H1 (cell line): ENCODE measurements around the gene LMNTD1. TPM values are rescaled to one million over a fixed set of nuclear protein-coding genes. Genes with fewer than 3 reads are reported as not detected.
"Not testable (repeated sequence)": the region's sequence is repeated elsewhere in the genome, so short reads cannot be mapped to it uniquely, and the experiment has no call there.

Experiments
- CTCF ChIA-PET: fragments of 300-600 bp; sonication (Branson Sonifier 250); formaldehyde crosslinking; loops from one replicate; lab custom pipeline; 2021; ENCODE audit not compliant: partially characterized antibody; lab: Charles Lee
- POLR2A ChIA-PET: fragments of 300-600 bp; sonication (Branson Sonifier 250); formaldehyde crosslinking; loops from one replicate; lab custom pipeline; 2021; ENCODE audit warnings: inconsistent platforms; ENCODE audit not compliant: partially characterized antibody; lab: Charles Lee
- DNase-seq, 2 experiments: peaks; one replicate each; pipeline versions ENCODE4 v3.0.0 to v3.0.0-alpha.2; 2010 to 2022; ENCODE audit warnings: low spot score in 2 of 2, low read depth in 1 of 2, mixed read lengths in 1 of 2
- FAIRE-seq: peaks from 2 replicates; lab custom pipeline; 2011; peaks lifted over from hg19 to GRCh38; lab: Jason Lieb, UNC
- H2AFZ ChIP-seq: 2 replicates; pipeline ENCODE4 v1.8.1; 2012; ENCODE audit warnings: low read length, inconsistent platforms
- H2AK5ac ChIP-seq: 2 replicates; pipeline ENCODE4 v1.6.1; 2013; ENCODE audit warnings: low read depth, low read length
- H2BK120ac ChIP-seq: replicated peaks from 2 replicates; pipeline ENCODE3; 2013; ENCODE audit warnings: low read depth, low read length, inconsistent platforms
- H2BK12ac ChIP-seq: 2 replicates; pipeline ENCODE4 v1.6.1; 2013; ENCODE audit warnings: low read depth, low read length
- H2BK15ac ChIP-seq: 2 replicates; pipeline ENCODE4 v1.6.1; 2013; ENCODE audit warnings: low read length
- H2BK20ac ChIP-seq: 2 replicates; pipeline ENCODE4 v1.6.1; 2013; ENCODE audit warnings: low read length
- H2BK5ac ChIP-seq: 2 replicates; pipeline ENCODE4 v1.6.1; 2013; ENCODE audit warnings: low read depth, low read length
- H3K14ac ChIP-seq: 2 replicates; pipeline ENCODE4 v1.6.1; 2013; ENCODE audit warnings: inconsistent platforms; ENCODE audit not compliant: insufficient read length
- H3K18ac ChIP-seq: 2 replicates; pipeline ENCODE4 v1.6.1; 2013; ENCODE audit warnings: low read length; ENCODE audit errors: extremely low read depth
- H3K23ac ChIP-seq: 2 replicates; pipeline ENCODE4 v1.6.1; 2013; ENCODE audit warnings: inconsistent platforms; ENCODE audit not compliant: insufficient read length
- H3K23me2 ChIP-seq: 2 replicates; pipeline ENCODE4 v1.6.1; 2013; ENCODE audit warnings: low read depth, low read length
- H3K27ac ChIP-seq: 2 replicates; pipeline ENCODE4 v1.6.1; 2011; ENCODE audit warnings: low read depth, low read length, inconsistent platforms
- H3K27me3 ChIP-seq, 4 experiments: replicated peaks in 1 of 4; 1 replicate in 1 of 4; 2 replicates in 3 of 4; pipeline versions ENCODE4 v1.6.1 to v1.8.1; 2011 to 2013; ENCODE audit warnings: low read length in 3 of 4, mild to moderate bottlenecking in 3 of 4, inconsistent platforms in 2 of 4, mixed read lengths in 2 of 4, moderate library complexity in 1 of 4; ENCODE audit not compliant: control insufficient read depth in 3 of 4, insufficient read depth in 3 of 4; ENCODE audit errors: extremely low read depth in 1 of 4
- H3K36me3 ChIP-seq, 4 experiments: 2 replicates each; pipeline versions ENCODE4 v1.6.1 to v1.8.1; 2011 to 2013; ENCODE audit warnings: mild to moderate bottlenecking in 4 of 4, low read length in 3 of 4, moderate library complexity in 2 of 4, control low read depth in 1 of 4, inconsistent platforms in 1 of 4; ENCODE audit not compliant: insufficient read depth in 4 of 4, control insufficient read depth in 2 of 4
- H3K4ac ChIP-seq: replicated peaks from 2 replicates; pipeline ENCODE3; 2013; ENCODE audit warnings: low read length, low read depth, mixed read lengths, inconsistent platforms; ENCODE audit not compliant: insufficient read length
- H3K4me1 ChIP-seq, 4 experiments: replicated peaks in 1 of 4; 1 replicate in 1 of 4; 2 replicates in 3 of 4; pipeline versions ENCODE4 v1.6.1 to v1.8.1; 2011 to 2013; ENCODE audit warnings: low read length in 3 of 4, inconsistent platforms in 2 of 4, mixed read lengths in 1 of 4; ENCODE audit not compliant: insufficient read depth in 4 of 4, control insufficient read depth in 3 of 4
- H3K4me2 ChIP-seq, 2 experiments: 2 replicates each; pipeline versions ENCODE4 v1.6.1 to v1.8.1; 2011 to 2013; ENCODE audit warnings: low read depth in 2 of 2, low read length in 2 of 2, control low read depth in 1 of 2, inconsistent platforms in 1 of 2, mild to moderate bottlenecking in 1 of 2; ENCODE audit not compliant: insufficient read depth in 1 of 2
- H3K4me3 ChIP-seq, 4 experiments: fragments of 200-600, 300-600 bp in 1 of 4; sonication (generic), shearing (Covaris generic), sonication (Bioruptor Twin) in 1 of 4; 2 replicates each; pipeline versions ENCODE4 v1.5.1 to v1.8.1; 2011 to 2016; ENCODE audit warnings: low read length in 4 of 4, low read depth in 3 of 4, control low read depth in 2 of 4, inconsistent platforms in 2 of 4, mild to moderate bottlenecking in 2 of 4, mixed read lengths in 1 of 4, moderate library complexity in 1 of 4; ENCODE audit not compliant: insufficient read depth in 2 of 4; ENCODE audit errors: extremely low read depth in 1 of 4
- H3K56ac ChIP-seq: replicated peaks from 2 replicates; pipeline ENCODE3; 2013; ENCODE audit warnings: low read depth, mild to moderate bottlenecking, mixed read lengths, low read length, inconsistent platforms; ENCODE audit not compliant: insufficient read length
- H3K79me1 ChIP-seq: 2 replicates; pipeline ENCODE4 v1.6.1; 2013; ENCODE audit warnings: low read depth, low read length, control low read depth
- H3K79me2 ChIP-seq, 2 experiments: 2 replicates each; pipeline versions ENCODE4 v1.6.1 to v1.8.1; 2012 to 2013; ENCODE audit warnings: low read length in 2 of 2, mild to moderate bottlenecking in 2 of 2, inconsistent platforms in 1 of 2; ENCODE audit not compliant: insufficient read depth in 2 of 2, control insufficient read depth in 1 of 2
- H3K9ac ChIP-seq, 4 experiments: replicated peaks in 1 of 4; 1 replicate in 1 of 4; 2 replicates in 3 of 4; pipeline versions ENCODE4 v1.6.1 to v1.8.1; 2011 to 2013; ENCODE audit warnings: low read depth in 3 of 4, low read length in 3 of 4, control low read depth in 2 of 4, mild to moderate bottlenecking in 2 of 4, moderate library complexity in 2 of 4, inconsistent platforms in 1 of 4; ENCODE audit errors: extremely low read depth in 1 of 4
- H3K9me3 ChIP-seq, 2 experiments: 2 replicates each; pipeline versions ENCODE4 v1.6.1 to v1.8.1; 2012 to 2013; ENCODE audit warnings: mild to moderate bottlenecking in 2 of 2, moderate library complexity in 2 of 2, control low read depth in 1 of 2, inconsistent platforms in 1 of 2, low read depth in 1 of 2, low read length in 1 of 2, mixed read lengths in 1 of 2; ENCODE audit not compliant: insufficient read depth in 2 of 2
- H4K20me1 ChIP-seq, 2 experiments: replicated peaks in 1 of 2; 2 replicates each; pipeline versions ENCODE3 to v1.8.1; 2011 to 2013; ENCODE audit warnings: inconsistent platforms in 2 of 2, low read length in 2 of 2, mild to moderate bottlenecking in 1 of 2; ENCODE audit not compliant: insufficient read depth in 2 of 2, control insufficient read depth in 1 of 2
- H4K5ac ChIP-seq: 2 replicates; pipeline ENCODE4 v1.6.1; 2013; ENCODE audit warnings: low read length, low read depth, mixed read lengths, inconsistent platforms; ENCODE audit not compliant: insufficient read length
- H4K8ac ChIP-seq: 2 replicates; pipeline ENCODE4 v1.8.0; 2013; ENCODE audit warnings: mild to moderate bottlenecking, moderate library complexity, low read length, inconsistent platforms; ENCODE audit not compliant: insufficient read depth; ENCODE audit errors: extremely low read depth
- H4K91ac ChIP-seq: replicated peaks from 2 replicates; pipeline ENCODE3; 2013; ENCODE audit warnings: low read length, mixed read lengths, inconsistent platforms; ENCODE audit not compliant: insufficient read length
- YY1 ChIP-seq: IDR thresholded peaks from 2 replicates; pipeline ENCODE4 v1.6.1; 2011; ENCODE audit warnings: low read depth, mild to moderate bottlenecking, low read length
- whole genome bisulfite sequencing, 2 experiments: shearing (Covaris generic) in 1 of 2; methylation state at CpG; one replicate each; pipeline versions ENCODE4 v1.1.6 to v1.1.7; 2013 to 2015; ENCODE audit warnings: low lambda C conversion rate in 2 of 2, mixed read lengths in 2 of 2, inconsistent platforms in 1 of 2, low coverage in 1 of 2, missing lambda C conversion rate in 1 of 2; ENCODE audit not compliant: insufficient replicate concordance in 2 of 2, insufficient coverage in 1 of 2, insufficient read length in 1 of 2; ENCODE audit errors: extremely low coverage in 1 of 2, missing lambda C conversion rate in 1 of 2; 5-methylcytosine and 5-hydroxymethylcytosine counted together
- polyA plus RNA-seq, 7 experiments: library from polyadenylated mRNA; depleted of rRNA in 3 of 7; stranded (reverse) in 5 of 7; unstranded in 2 of 7; fragments of >200 nt in 5 of 7; fragments of 200-250 nt in 2 of 7; gene quantifications; 1 replicate in 5 of 7; 2 replicates in 1 of 7; 4 replicates in 1 of 7; pipeline versions ENCODE4 v1.2.1 to v1.2.3, GENCODE V29; 2011 to 2013; ENCODE audit warnings: missing spikeins in 2 of 7, mixed read lengths in 2 of 7
- total RNA-seq: library from RNA; stranded (reverse); fragmentation: NEBNext Ultra II Directional; extraction: Animal tissue kit (Norgen Biotek cat#: 25700); gene quantifications from 2 replicates; pipeline ENCODE4 v1.2.1, GENCODE V29; 2021

The LMNTD1 gene
- total and polyA plus RNA-seq, 2 of the 8 experiments (the other 6 are each of a cell fraction or from before 2014, with no cell fraction given): not detected

DNA sequence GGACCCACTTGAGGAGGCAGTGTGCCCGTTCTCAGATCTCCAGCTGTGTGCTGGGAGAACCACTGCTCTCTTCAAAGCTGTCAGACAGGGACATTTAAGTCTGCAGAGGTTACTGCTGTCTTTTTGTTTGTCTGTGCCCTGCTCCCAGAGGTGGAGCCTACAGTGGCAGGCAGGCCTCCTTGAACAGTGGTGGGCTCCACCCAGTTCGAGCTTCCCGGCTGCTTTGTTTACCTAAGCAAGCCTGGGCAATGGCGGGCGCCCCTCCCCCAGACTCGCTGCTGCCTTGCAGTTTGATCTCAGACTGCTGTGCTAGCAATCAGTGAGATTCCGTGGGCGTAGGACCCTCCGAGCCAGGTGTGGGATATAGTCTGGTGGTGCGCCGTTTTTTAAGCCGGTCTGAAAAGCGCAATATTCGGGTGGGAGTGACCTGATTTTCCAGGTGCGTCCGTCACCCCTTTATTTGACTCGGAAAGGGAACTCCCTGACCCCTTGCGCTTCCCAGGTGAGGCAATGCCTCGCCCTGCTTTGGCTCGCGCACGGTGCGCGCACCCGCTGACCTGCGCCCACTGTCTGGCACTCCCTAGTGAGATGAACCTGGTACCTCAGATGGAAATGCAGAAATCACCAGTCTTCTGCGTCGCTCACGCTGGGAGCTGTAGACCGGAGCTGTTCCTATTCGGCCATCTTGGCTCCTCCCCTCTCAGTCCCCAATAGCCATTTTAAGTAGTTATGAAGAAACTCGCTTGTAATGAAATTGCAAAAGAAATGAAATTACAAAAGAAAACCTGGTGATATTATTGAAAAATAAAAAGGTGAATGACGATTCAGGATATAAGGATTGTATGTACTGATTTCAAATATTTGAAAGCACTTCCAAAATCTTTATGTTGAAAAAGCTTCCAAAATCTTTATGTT, 63.9 kb downstream of the LMNTD1 start:
- H2BK5ac ChIP-seq, H3K9me3 ChIP-seq, H4K20me1 ChIP-seq, H2BK12ac ChIP-seq, H3K56ac ChIP-seq, CTCF ChIA-PET, H3K27me3 ChIP-seq, FAIRE-seq, H3K79me1 ChIP-seq, H2AFZ ChIP-seq, H3K4me1 ChIP-seq, H3K4ac ChIP-seq, H3K18ac ChIP-seq, H4K5ac ChIP-seq, H2AK5ac ChIP-seq, H3K14ac ChIP-seq, H3K27ac ChIP-seq, H3K36me3 ChIP-seq, H4K91ac ChIP-seq, H3K79me2 ChIP-seq, H2BK15ac ChIP-seq, H3K23me2 ChIP-seq, H2BK20ac ChIP-seq, H3K23ac ChIP-seq, H2BK120ac ChIP-seq: not testable (repeated sequence)
- peak; percentile 75; the same call in 1 of the 2 replicates for TF ChIP-seq YY1
- 60% methylated on average over 24 of the region's 33 CpGs; no CpG with 5 or more reads in 1 of the 2 experiments for WGBS, 2 experiments
- POLR2A ChIA-PET: interaction anchor here (1.6 kb wide), 1 partner anchor 102 kb away, joined by 3 read pairs; no protein-coding TSS in a partner anchor
- peak overlapping the region; percentile 25; the same call in 1 of the 2 replicates for H4K8ac ChIP-seq
- H3K4me3 ChIP-seq: peak overlapping the region in 3 of 4 experiments; percentile 14 to 51 (median 39); a peak in 5 of 8 replicates
- peak overlapping the region in 2 of 4 experiments; percentile 8 to 30; a peak in 3 of 7 replicates for H3K9ac ChIP-seq
- peak overlapping the region; percentile 28 to 42; a peak in 2 of 4 replicates for H3K4me2 ChIP-seq
- peak in 1 of 2 experiments; percentile 58 for DNase-seq
